Lung (tissue), 12 donors: ENCODE measurements around the gene TRAF7. TPM values are rescaled to one million over a fixed set of nuclear protein-coding genes. Genes with fewer than 3 reads are reported as not detected.
"Not testable (repeated sequence)": the region's sequence is repeated elsewhere in the genome, so short reads cannot be mapped to it uniquely, and the experiment has no call there.

Experiments
- ATAC-seq: fragments of 200-7000 bp; cut with Tn5 transposase; one replicate; pipeline ENCODE4 v1.9.1; 2020; ENCODE audit warnings: moderate number of reproducible peaks; ENCODE audit not compliant: insufficient read depth, low FRiP score
- DNase-seq, 3 donors: peaks; one replicate each; pipeline ENCODE4 v3.0.0-alpha.2; 2013 to 2017
- H3K27ac ChIP-seq, 2 donors: one replicate each; pipeline ENCODE4 v1.5.1; 2013; ENCODE audit warnings: mild to moderate bottlenecking in 2 of 2, moderate library complexity in 2 of 2, control low read depth in 1 of 2, inconsistent platforms in 1 of 2, low read depth in 1 of 2, low read length in 1 of 2
- H3K27me3 ChIP-seq, 3 donors: one replicate each; pipeline ENCODE4 v1.5.1; 2013; ENCODE audit warnings: low read length in 2 of 3; ENCODE audit not compliant: control insufficient read depth in 3 of 3, insufficient read depth in 3 of 3
- H3K36me3 ChIP-seq, 4 donors: one replicate each; pipeline ENCODE4 v1.5.1; 2013; ENCODE audit warnings: low read length in 4 of 4, mild to moderate bottlenecking in 1 of 4, moderate library complexity in 1 of 4; ENCODE audit not compliant: control insufficient read depth in 4 of 4, insufficient read depth in 4 of 4
- H3K4me1 ChIP-seq, 5 donors: one replicate each; pipeline ENCODE4 v1.5.1; 2013; ENCODE audit warnings: low read length in 5 of 5, mild to moderate bottlenecking in 2 of 5, moderate library complexity in 1 of 5; ENCODE audit not compliant: control insufficient read depth in 5 of 5, insufficient read depth in 5 of 5
- H3K4me3 ChIP-seq: one replicate; pipeline ENCODE4 v1.5.1; 2013; ENCODE audit warnings: mild to moderate bottlenecking, control low read depth, moderate library complexity
- H3K9ac ChIP-seq, 2 donors: one replicate each; pipeline ENCODE4 v1.5.1; 2013; ENCODE audit warnings: low read length in 2 of 2, control low read depth in 1 of 2; ENCODE audit not compliant: insufficient read depth in 1 of 2
- H3K9me3 ChIP-seq, 4 donors: one replicate each; pipeline ENCODE4 v1.5.1; 2013; ENCODE audit warnings: low read length in 3 of 4, mild to moderate bottlenecking in 1 of 4, moderate library complexity in 1 of 4; ENCODE audit not compliant: control insufficient read depth in 4 of 4, insufficient read depth in 3 of 4
- CTCF ChIP-seq: IDR thresholded peaks from 2 replicates; pipeline ENCODE4 v1.5.1; 2012; ENCODE audit warnings: mild to moderate bottlenecking; ENCODE audit errors: control extremely low read depth, extremely low read depth
- WGBS, 2 donors: extraction: QIAGEN DNeasy Blood & Tissue Kit; methylation state at CpG; one replicate each; pipeline ENCODE4 v1.1.7; 2013; 5-methylcytosine and 5-hydroxymethylcytosine counted together
- polyA plus RNA-seq, 2 donors: library from polyadenylated mRNA; stranded (reverse); fragments of 200-250 nt; gene quantifications; one replicate each; pipeline ENCODE4 v1.2.1, GENCODE V29; 2013
- total RNA-seq, 2 donors: library from RNA; depleted of rRNA in 1 of 2; stranded (reverse); fragments of >200 nt in 1 of 2; gene quantifications; one replicate each; pipeline ENCODE4 v1.2.1, GENCODE V29; 2014 to 2021
- donor health status: control.
- donor health status: control.
- donor health status: Bipolar disorder and iron deficiency.
- donor health status: healthy.
- donor health status: DM: yes; HTN: yes; CAD: no.

TRAF7 gene
- total and polyA plus RNA-seq, 4 donors, result 33.4 to 74.2 (median 48.3) TPM

GRCh38 chr16:2135770-2136490, 19.7 kb upstream of the TRAF7 start, which contains the start of gene PKD1:
TSS of gene PKD1 (minus strand) at chr16:2135898. CDS start at chr16:2135689, 209 bp downstream.
- not testable (repeated sequence) for H3K36me3 ChIP-seq, H3K4me1 ChIP-seq, H3K27me3 ChIP-seq, H3K9ac ChIP-seq, H3K9me3 ChIP-seq
- Histone ChIP-seq H3K4me3 (peak within 1 kb of the TSS; percentile 35), H3K27ac (peak within 1 kb of the TSS; percentile 54 to 77)
- ATAC-seq (peak; percentile 27), DNase-seq (peak; percentile 92 to 98 (median 94))
- 1% methylated on average over 22 to 71 of the region's 81 CpGs for WGBS, 2 donors

GRCh38 chr16:2142942-2143877, 12.4 kb upstream of the TRAF7 start:
- 76 to 77% methylated on average over 31 of the region's 31 CpGs for whole genome bisulfite sequencing, 2 donors
- ATAC-seq (no peak), DNase-seq (no peak)
- no peak for TF ChIP-seq CTCF
- Histone ChIP-seq H3K9ac (no peak overlapping the region), H3K9me3 (no peaks in the 10 kb centered on the region), H3K27me3 (no peaks in the 10 kb centered on the region), H3K36me3 (no peaks in the 10 kb centered on the region), H3K4me3 (no peak overlapping the region), H3K4me1 (peaks cover 0 to 9% (median 2%) of the 10 kb centered on the region in 5 donors), H3K27ac (no peak overlapping the region)

- TF ChIP-seq CTCF, result no peak
- no peaks in the 10 kb centered on the region for H3K9me3 ChIP-seq
- H3K4me3 ChIP-seq, result no peak overlapping the region
- no peaks in the 10 kb centered on the region for H3K27me3 ChIP-seq
- no peaks in the 10 kb centered on the region for H3K36me3 ChIP-seq
- H3K9ac ChIP-seq, result no peak overlapping the region
- H3K27ac ChIP-seq, result no peak overlapping the region
- no peak for DNase-seq
- ATAC-seq, result no peak
- peaks cover 0 to 14% (median 8%) of the 10 kb centered on the region in 5 donors for H3K4me1 ChIP-seq
- WGBS, 2 donors, result 80 to 82% methylated on average over 16 to 17 of the region's 17 CpGs
Measured at GRCh38 chr16:2143878-2144485, 11.6 kb upstream of the TRAF7 start.
